DND-41 (cell line): ENCODE data around the gene GLIS2.

Source experiments
- ATAC-seq: fragments of 200-7000 bp; cut with Tn5 transposase; 3 replicates; pipeline ENCODE4 v1.9.1; 2021; ENCODE audit warnings: low read depth; ENCODE audit not compliant: insufficient read depth
- DNase-seq: peaks from one replicate; pipeline ENCODE4 v3.0.0-alpha.2; 2020
- H2AFZ ChIP-seq: 2 replicates; pipeline ENCODE4 v1.6.0; 2012; ENCODE audit warnings: low read depth, low read length
- H3K27ac ChIP-seq: 2 replicates; pipeline ENCODE4 v1.5.1; 2012; ENCODE audit warnings: low read length, inconsistent platforms
- H3K27me3 ChIP-seq: fragments of 200-600 bp; sonication (generic); 2 replicates; pipeline ENCODE4 v1.6.0; 2012; ENCODE audit warnings: low read length, mild to moderate bottlenecking, inconsistent platforms; ENCODE audit not compliant: insufficient read depth, poor library complexity
- H3K36me3 ChIP-seq: 2 replicates; pipeline ENCODE4 v1.5.1; 2012; ENCODE audit warnings: low read length, inconsistent platforms; ENCODE audit not compliant: insufficient read depth
- H3K4me1 ChIP-seq: 2 replicates; pipeline ENCODE4 v1.5.1; 2012; ENCODE audit warnings: mild to moderate bottlenecking, low read length; ENCODE audit not compliant: insufficient read depth
- H3K4me2 ChIP-seq: 2 replicates; pipeline ENCODE4 v1.6.0; 2012; ENCODE audit warnings: mild to moderate bottlenecking, moderate library complexity, low read length, inconsistent platforms; ENCODE audit not compliant: insufficient read depth
- H3K4me3 ChIP-seq, 2 experiments: fragments of 200-600 bp in 1 of 2; shearing (Covaris generic) in 1 of 2; 2 replicates each; pipeline ENCODE4 v1.5.1; 2012 to 2016; ENCODE audit warnings: inconsistent platforms in 2 of 2, low read length in 2 of 2, mild to moderate bottlenecking in 2 of 2, low read depth in 1 of 2, moderate library complexity in 1 of 2
- H3K79me2 ChIP-seq: 2 replicates; pipeline ENCODE4 v1.6.0; 2012; ENCODE audit warnings: low read length, inconsistent platforms; ENCODE audit not compliant: insufficient read depth
- H3K9ac ChIP-seq: 2 replicates; pipeline ENCODE4 v1.6.0; 2012; ENCODE audit warnings: low read depth, mild to moderate bottlenecking, inconsistent platforms, low read length, moderate library complexity
- H3K9me3 ChIP-seq: 2 replicates; pipeline ENCODE4 v1.5.1; 2012; ENCODE audit warnings: low read length, moderate library complexity, mild to moderate bottlenecking, inconsistent platforms; ENCODE audit not compliant: insufficient read depth, severe bottlenecking
- H4K20me1 ChIP-seq: 2 replicates; pipeline ENCODE4 v1.6.0; 2012; ENCODE audit warnings: low read length; ENCODE audit not compliant: insufficient read depth
- CTCF ChIP-seq: IDR thresholded peaks from 2 replicates; pipeline ENCODE4 v1.5.1; 2012; ENCODE audit warnings: borderline replicate concordance, low read length, moderate library complexity, mild to moderate bottlenecking; ENCODE audit not compliant: poor library complexity, severe bottlenecking; ENCODE audit errors: extremely low read depth
- EZH2 ChIP-seq: IDR thresholded peaks from 3 replicates; pipeline ENCODE4 v1.6.1; 2012; ENCODE audit warnings: borderline replicate concordance, low read depth, mild to moderate bottlenecking, moderate library complexity, low read length, inconsistent platforms; ENCODE audit not compliant: severe bottlenecking

Gene GLIS2

GRCh38 chr16:4386451-4386805 lies 70.6 kb downstream of the GLIS2 start:
- Histone ChIP-seq H3K4me1 (no peaks in the 10 kb centered on the region), H4K20me1 (peaks cover 33% of the 10 kb centered on the region), H3K4me2 (no peak overlapping the region), H3K9me3 (no peaks in the 10 kb centered on the region), H2AFZ (no peak overlapping the region), H3K36me3 (peaks cover 77% of the 10 kb centered on the region), H3K79me2 (no peaks in the 10 kb centered on the region), H3K27me3 (no peaks in the 10 kb centered on the region), H3K27ac (no peak overlapping the region), H3K9ac (no peak overlapping the region), H3K4me3 (no peak overlapping the region)
- DNase-seq (no peak), ATAC-seq (no peak)
- TF ChIP-seq EZH2 (no peak), CTCF (no peak)

- Histone ChIP-seq H4K20me1 (peaks cover 33% of the 10 kb centered on the region), H3K4me3 (no peak overlapping the region), H3K4me2 (no peak overlapping the region), H2AFZ (no peak overlapping the region), H3K27ac (no peak overlapping the region), H3K36me3 (peaks cover 77% of the 10 kb centered on the region), H3K79me2 (no peaks in the 10 kb centered on the region), H3K9me3 (no peaks in the 10 kb centered on the region), H3K27me3 (no peaks in the 10 kb centered on the region), H3K4me1 (no peaks in the 10 kb centered on the region), H3K9ac (no peak overlapping the region)
- no peak for DNase-seq
- no peak for ATAC-seq
- TF ChIP-seq CTCF (no peak), EZH2 (no peak)
Measured at GRCh38 chr16:4386951-4387565, 71.2 kb downstream of the GLIS2 start.

DNA sequence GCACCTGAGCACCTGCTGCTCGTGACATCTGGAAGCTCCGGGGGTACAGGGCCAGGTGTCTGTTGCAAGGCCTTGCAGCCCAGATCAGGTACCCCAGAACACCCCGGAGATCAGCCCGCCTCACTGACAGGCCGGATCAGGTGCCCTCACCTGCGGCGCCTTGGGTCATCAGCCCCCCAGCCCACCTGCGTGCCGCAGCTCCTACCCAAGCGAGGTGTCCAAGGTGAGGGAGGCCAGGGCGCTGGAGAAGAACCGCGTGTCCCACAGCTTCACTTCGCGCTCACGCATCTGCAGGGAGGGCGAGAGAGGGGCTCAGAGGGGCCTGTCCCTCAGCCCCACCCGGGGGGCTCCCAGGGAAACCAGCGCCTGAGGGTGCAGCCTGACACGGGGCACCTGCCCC lies 71.9 kb downstream of the GLIS2 start:
- H3K9me3 ChIP-seq = no peaks in the 10 kb centered on the region
- DNase-seq (no peak), ATAC-seq (no peak)
- no peak overlapping the region for H3K4me3 ChIP-seq
- H3K79me2 ChIP-seq = no peaks in the 10 kb centered on the region
- no peak overlapping the region for H3K27ac ChIP-seq
- H3K36me3 ChIP-seq = peaks cover 78% of the 10 kb centered on the region
- TF ChIP-seq CTCF (no peak), EZH2 (no peak)
- H3K4me1 ChIP-seq = no peaks in the 10 kb centered on the region
- H4K20me1 ChIP-seq = peaks cover 33% of the 10 kb centered on the region
- H3K4me2 ChIP-seq = no peak overlapping the region
- H3K9ac ChIP-seq = no peak overlapping the region
- H3K27me3 ChIP-seq = no peaks in the 10 kb centered on the region
- no peak overlapping the region for H2AFZ ChIP-seq
